ENCODE measurements around the gene AZGP1. TPM values are rescaled to one million over a fixed set of nuclear protein-coding genes. Genes with fewer than 3 reads are reported as not detected.
A peak's percentile ranks its signal among the peaks of the same experiment; 100 is the strongest.
"Not testable (repeated sequence)": the region's sequence is repeated elsewhere in the genome, so short reads cannot be mapped to it uniquely, and the experiment has no call there.

Gene AZGP1
- total and polyA plus RNA-seq, 11 donors = 31.8 to 214 (median 99.1) TPM

GRCh38 chr7:99992330-99993038 lies 16.7 kb upstream of the AZGP1 start:
- WGBS, 4 donors = 56 to 76% (median 66%) methylated on average over 20 to 21 of the region's 21 CpGs
- intact Hi-C loops (cut with DNase I) = loop anchor here in 9 of 10 donors (2.0 to 10.0 kb wide), 10 partner anchors 56 to 222 kb away; partner anchors contain the start of genes MBLAC1 (in 7 of the 9), GJC3 (in 3 of the 9), ZNF3 (in 2 of the 9) and PVRIG (in 1 of the 9)
- ATAC-seq (peak in 3 of 4 donors; percentile 30 to 39 (median 32)), DNase-seq (peak in 1 of 5 donors; percentile 41)
- Histone ChIP-seq H3K27me3 (peaks cover 0 to 4% (median 0%) of the 10 kb centered on the region in 9 donors), H3K4me1 (peaks cover 0 to 32% (median 8%) of the 10 kb centered on the region in 12 donors), H3K9me3 (no peaks in the 10 kb centered on the region), H3K36me3 (no peaks in the 10 kb centered on the region), H3K4me3 (no peak overlapping the region), H3K27ac (peak overlapping the region in 7 of 12 donors; percentile 2 to 72 (median 43))
- no peak for TF ChIP-seq POLR2A (IDR thresholded peaks at IDR 0.05)
- TF ChIP-seq, protein P1, sequence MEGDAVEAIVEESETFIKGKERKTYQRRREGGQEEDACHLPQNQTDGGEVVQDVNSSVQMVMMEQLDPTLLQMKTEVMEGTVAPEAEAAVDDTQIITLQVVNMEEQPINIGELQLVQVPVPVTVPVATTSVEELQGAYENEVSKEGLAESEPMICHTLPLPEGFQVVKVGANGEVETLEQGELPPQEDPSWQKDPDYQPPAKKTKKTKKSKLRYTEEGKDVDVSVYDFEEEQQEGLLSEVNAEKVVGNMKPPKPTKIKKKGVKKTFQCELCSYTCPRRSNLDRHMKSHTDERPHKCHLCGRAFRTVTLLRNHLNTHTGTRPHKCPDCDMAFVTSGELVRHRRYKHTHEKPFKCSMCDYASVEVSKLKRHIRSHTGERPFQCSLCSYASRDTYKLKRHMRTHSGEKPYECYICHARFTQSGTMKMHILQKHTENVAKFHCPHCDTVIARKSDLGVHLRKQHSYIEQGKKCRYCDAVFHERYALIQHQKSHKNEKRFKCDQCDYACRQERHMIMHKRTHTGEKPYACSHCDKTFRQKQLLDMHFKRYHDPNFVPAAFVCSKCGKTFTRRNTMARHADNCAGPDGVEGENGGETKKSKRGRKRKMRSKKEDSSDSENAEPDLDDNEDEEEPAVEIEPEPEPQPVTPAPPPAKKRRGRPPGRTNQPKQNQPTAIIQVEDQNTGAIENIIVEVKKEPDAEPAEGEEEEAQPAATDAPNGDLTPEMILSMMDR (IDR thresholded peaks at IDR 0.05) = no peak

DNA sequence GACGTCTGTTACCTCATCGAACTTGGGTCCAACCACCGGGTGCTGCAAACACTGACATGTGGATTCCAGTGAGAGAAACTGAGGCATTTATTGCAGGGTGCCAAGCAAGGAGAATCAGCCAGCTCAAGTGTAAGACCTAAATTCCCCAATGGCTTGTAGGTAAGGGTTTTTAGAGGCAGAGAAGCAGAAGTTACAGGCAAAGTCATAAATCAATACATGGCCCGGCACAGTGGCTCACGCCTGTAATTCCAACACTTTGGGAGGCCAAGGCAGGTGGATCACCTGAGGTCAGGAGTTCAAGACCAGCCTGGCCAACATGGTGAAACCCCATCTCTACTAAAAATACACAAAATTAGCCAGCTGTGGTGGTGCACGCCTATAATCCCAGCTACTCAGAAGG lies 15.7 kb upstream of the AZGP1 start:
- Histone ChIP-seq H3K27ac (peak overlapping the region in 4 of 12 donors; percentile 17 to 72 (median 58)), H3K4me1 (peaks cover 0 to 24% (median 3%) of the 10 kb centered on the region in 12 donors)
- H3K9me3 ChIP-seq, H3K4me3 ChIP-seq, H3K27me3 ChIP-seq, H3K36me3 ChIP-seq, ATAC-seq, DNase-seq: not testable (repeated sequence)
- intact Hi-C loops (cut with DNase I) = loop anchor here in 9 of 10 donors (1.0 to 10.0 kb wide), 12 partner anchors 61 to 223 kb away; partner anchors contain the start of genes MBLAC1 (in 7 of the 9), GJC3 (in 4 of the 9), ZNF3 (in 2 of the 9) and PVRIG (in 1 of the 9)
- 68 to 78% (median 71%) methylated on average over 6 of the region's 6 CpGs for WGBS, 4 donors

DNA sequence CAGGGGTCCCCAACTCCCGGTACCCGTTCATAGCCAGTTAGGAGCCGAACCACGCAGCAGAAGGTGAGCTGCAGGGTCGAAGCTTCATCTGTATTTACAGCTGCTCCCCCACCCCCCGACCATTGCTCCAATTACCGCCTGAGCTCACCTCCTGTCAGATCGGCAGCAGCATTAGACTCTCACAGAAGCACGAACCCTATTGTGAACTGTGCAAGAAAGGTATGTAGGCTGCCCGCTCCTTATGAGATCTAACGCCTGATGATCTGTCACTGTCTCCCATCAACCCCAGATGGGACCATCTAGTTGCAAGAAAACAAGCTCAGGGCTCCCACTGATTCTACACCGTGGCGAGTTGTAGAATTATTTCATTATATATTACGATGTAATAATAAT lies 14.6 kb upstream of the AZGP1 start:
- intact Hi-C loops (cut with DNase I) = loop anchor here in 9 of 10 donors (2.0 to 10.0 kb wide), 10 partner anchors 62 to 224 kb away; partner anchors contain the start of genes MBLAC1 (in 7 of the 9), GJC3 (in 3 of the 9), ZNF3 (in 2 of the 9) and PVRIG (in 1 of the 9)
- H3K27me3 ChIP-seq = peaks cover 0 to 4% (median 0%) of the 10 kb centered on the region in 9 donors
- H3K9me3 ChIP-seq = no peaks in the 10 kb centered on the region
- H3K4me1 ChIP-seq = peaks cover 0 to 24% (median 3%) of the 10 kb centered on the region in 12 donors
- ATAC-seq (no peak), DNase-seq (no peak)
- H3K27ac ChIP-seq = no peak overlapping the region
- no peak for TF ChIP-seq POLR2A (IDR thresholded peaks at IDR 0.05)
- TF ChIP-seq, protein P1 (IDR thresholded peaks at IDR 0.05) = no peak
- WGBS, 4 donors = 40 to 52% (median 41%) methylated on average over 14 of the region's 14 CpGs
- no peaks in the 10 kb centered on the region for H3K36me3 ChIP-seq
- peak overlapping the region in 6 of 12 donors; percentile 6 to 40 (median 20) for H3K4me3 ChIP-seq

DNA sequence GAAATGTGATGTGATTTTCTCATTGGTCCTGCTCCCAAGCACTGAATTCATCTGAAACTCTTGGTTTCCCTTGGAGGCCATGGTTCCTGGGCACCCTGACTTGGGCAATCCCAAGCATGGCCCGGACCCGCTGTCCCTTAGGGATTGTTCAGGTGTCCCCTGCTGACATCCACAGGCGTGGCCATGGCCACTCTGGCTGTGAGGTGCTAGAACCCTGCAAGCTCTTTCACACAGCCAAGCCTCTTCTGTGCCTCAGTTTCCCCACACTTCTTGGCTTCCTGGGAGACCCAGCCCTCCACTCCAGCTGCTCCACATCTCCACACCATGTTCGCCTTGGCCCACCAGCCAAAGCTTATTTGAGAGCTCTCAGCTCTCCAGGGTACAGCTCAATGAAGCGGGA lies 12.0 kb upstream of the AZGP1 start:
- Histone ChIP-seq H3K4me3 (no peak overlapping the region), H3K36me3 (no peaks in the 10 kb centered on the region), H3K4me1 (peaks cover 0 to 19% (median 0%) of the 10 kb centered on the region in 12 donors), H3K27ac (no peak overlapping the region), H3K27me3 (peaks cover 0 to 4% (median 0%) of the 10 kb centered on the region in 9 donors), H3K9me3 (no peaks in the 10 kb centered on the region)
- DNase-seq (no peak), ATAC-seq (no peak)
- TF ChIP-seq, protein P1 (IDR thresholded peaks at IDR 0.05) = no peak
- WGBS, 4 donors = 74 to 94% (median 92%) methylated on average over 5 of the region's 5 CpGs
- intact Hi-C loops (cut with DNase I) = loop anchor here in 4 of 10 donors (5.0 kb wide), 2 partner anchors 56 to 71 kb away; partner anchors contain the start of gene TRIM4 (in 1 of the 4)

GRCh38 chr7:99987306-99987705 lies 11.5 kb upstream of the AZGP1 start:
- not testable (repeated sequence) for ATAC-seq

More at GRCh38 chr7:99987306-99987705, 11.5 kb upstream of the AZGP1 start:
- 71 to 79% (median 75%) methylated on average over 12 to 14 of the region's 14 CpGs for WGBS, 4 donors
- not testable (repeated sequence) for H3K27me3 ChIP-seq, H3K4me3 ChIP-seq, H3K27ac ChIP-seq, DNase-seq, H3K9me3 ChIP-seq, H3K36me3 ChIP-seq
- intact Hi-C loops (cut with DNase I) = loop anchor here in 4 of 10 donors (5.0 kb wide), 2 partner anchors 55 to 70 kb away; partner anchors contain the start of gene TRIM4 (in 1 of the 4)
- H3K4me1 ChIP-seq = peaks cover 0 to 18% (median 0%) of the 10 kb centered on the region in 12 donors
